Mesenteric fat pad (tissue), 1 donor: Measurements from ENCODE around the gene XIAP. TPM values are rescaled to one million over a fixed set of nuclear protein-coding genes. Genes with fewer than 3 reads are reported as not detected.

Experiments
- DNase-seq: peaks from one replicate; pipeline ENCODE4 v3.0.0-alpha.2; 2020; ENCODE audit warnings: low spot score
- total RNA-seq: library from RNA; stranded (reverse); fragmentation: NEBNext Ultra II Directional; extraction: Animal tissue kit (Norgen Biotek cat#: 25700); gene quantifications from one replicate; pipeline ENCODE4 v1.2.1, GENCODE V29; 2021
- donor health status: DM: yes; HTN: yes; CAD: no.

XIAP gene
- total RNA-seq, 1 donor from 2014 or later = 45.2 TPM

- no peak for DNase-seq
Measured at GRCh38 chrX:123959281-123960063, 99.6 kb downstream of the XIAP start.

GRCh38 chrX:123960956-123961267 is 101.1 kb downstream of the XIAP start:
- no peak for DNase-seq

DNA sequence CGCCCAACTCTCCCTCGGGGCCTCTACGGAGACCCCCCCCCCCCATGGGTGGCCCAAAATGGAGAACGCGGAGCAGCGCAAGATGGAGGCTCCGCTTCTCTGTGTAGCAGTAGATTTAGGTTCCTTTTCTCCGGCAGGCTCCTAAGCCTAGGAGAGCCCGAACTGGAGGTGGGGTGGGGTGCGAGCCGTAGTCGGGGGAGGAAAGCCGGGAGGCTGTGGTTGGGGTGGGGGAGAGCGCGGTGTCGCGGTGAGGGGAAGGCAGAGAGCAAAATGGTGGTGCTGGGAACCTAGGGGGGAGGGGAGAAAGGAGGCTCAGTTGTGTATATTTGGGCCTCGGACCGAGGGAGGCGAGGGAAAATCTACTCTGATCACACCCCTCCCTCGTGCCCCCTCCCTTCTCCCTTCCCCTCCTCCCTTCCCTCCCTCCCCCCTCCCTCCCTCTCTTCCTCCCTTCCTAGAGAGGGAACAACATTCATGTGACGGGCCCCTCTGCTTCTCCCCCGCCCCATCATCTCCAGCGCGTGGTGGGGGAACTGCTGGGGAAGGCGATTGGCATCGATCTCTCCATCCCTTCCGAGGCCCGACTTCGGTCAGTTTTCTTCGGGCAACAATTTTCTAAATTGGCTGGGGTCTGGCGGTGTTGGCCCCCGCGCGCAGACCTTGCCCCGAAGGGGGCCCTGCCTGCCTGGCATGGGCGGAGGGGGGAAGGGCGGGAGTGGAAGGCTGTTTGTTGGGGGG is 101.6 kb downstream of the XIAP start, which contains the start of gene STAG2:
STAG2 (plus strand) TSS at position 439 of the 738 bp plus-strand sequence. CDS start 60,922 bp downstream, outside the sequence.
- DNase-seq = no peak

DNA sequence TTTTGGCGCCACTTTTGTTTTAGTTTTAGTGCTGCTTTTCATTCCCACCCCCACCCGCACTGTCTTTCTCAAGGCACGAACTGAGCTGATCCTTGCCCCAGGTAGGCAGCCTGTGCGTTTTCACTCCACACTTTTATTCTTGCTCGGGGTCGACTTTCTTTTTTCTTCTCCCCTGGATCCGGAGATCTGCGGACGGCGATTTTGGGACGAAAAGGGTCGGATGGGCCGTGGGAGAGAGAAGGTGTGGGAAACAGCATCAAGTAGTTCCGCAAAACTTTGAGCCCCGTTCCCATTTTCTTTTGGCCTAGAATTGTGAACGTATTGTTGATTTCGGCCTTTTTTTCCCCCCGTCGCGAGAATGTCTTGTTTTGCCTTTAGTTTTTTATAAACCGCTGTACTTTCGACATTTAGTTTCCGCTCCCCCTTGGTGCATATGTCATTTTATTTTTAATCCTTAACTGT is 102.2 kb downstream of the XIAP start:
- DNase-seq = no peak

GRCh38 chrX:123962794-123963373 is 103.0 kb downstream of the XIAP start:
- no peak for DNase-seq

Other genes starting within 250 kb of the XIAP start
- 53.8 TPM for gene THOC2, start 127.0 kb upstream of the XIAP start, total RNA-seq
- gene STAG2, start 101.7 kb downstream of the XIAP start, total RNA-seq = 52.0 TPM